Astrocyte of the spinal cord (primary cell): ENCODE measurements around the gene GLIS1.

Experiments
- DNase-seq: peaks from one replicate; pipeline ENCODE4 v3.0.0; 2011; ENCODE audit warnings: low read depth, low spot score
- H3K4me3 ChIP-seq: 2 replicates; pipeline ENCODE4 v1.5.1; 2011; ENCODE audit warnings: low read depth, mild to moderate bottlenecking, low read length, moderate library complexity
- in situ Hi-C: cut with HindIII; loops from 2 replicates; pipeline ENCODE4 v1.10.0; 2017; ENCODE audit warnings: low sequenced_read_pairs
- TF ChIP-seq, protein P1 (sequence below): IDR thresholded peaks from 2 replicates; pipeline ENCODE4 v1.5.1; 2012; ENCODE audit warnings: low read depth, mild to moderate bottlenecking, low read length, inconsistent platforms

The GLIS1 gene

GRCh38 chr1:53532377-53532776 lies 206.6 kb downstream of the GLIS1 start:
- no peak overlapping the region for H3K4me3 ChIP-seq
- TF ChIP-seq, protein P1, sequence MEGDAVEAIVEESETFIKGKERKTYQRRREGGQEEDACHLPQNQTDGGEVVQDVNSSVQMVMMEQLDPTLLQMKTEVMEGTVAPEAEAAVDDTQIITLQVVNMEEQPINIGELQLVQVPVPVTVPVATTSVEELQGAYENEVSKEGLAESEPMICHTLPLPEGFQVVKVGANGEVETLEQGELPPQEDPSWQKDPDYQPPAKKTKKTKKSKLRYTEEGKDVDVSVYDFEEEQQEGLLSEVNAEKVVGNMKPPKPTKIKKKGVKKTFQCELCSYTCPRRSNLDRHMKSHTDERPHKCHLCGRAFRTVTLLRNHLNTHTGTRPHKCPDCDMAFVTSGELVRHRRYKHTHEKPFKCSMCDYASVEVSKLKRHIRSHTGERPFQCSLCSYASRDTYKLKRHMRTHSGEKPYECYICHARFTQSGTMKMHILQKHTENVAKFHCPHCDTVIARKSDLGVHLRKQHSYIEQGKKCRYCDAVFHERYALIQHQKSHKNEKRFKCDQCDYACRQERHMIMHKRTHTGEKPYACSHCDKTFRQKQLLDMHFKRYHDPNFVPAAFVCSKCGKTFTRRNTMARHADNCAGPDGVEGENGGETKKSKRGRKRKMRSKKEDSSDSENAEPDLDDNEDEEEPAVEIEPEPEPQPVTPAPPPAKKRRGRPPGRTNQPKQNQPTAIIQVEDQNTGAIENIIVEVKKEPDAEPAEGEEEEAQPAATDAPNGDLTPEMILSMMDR = no peak
- DNase-seq = no peak
- in situ Hi-C loops = no loop called here

DNA sequence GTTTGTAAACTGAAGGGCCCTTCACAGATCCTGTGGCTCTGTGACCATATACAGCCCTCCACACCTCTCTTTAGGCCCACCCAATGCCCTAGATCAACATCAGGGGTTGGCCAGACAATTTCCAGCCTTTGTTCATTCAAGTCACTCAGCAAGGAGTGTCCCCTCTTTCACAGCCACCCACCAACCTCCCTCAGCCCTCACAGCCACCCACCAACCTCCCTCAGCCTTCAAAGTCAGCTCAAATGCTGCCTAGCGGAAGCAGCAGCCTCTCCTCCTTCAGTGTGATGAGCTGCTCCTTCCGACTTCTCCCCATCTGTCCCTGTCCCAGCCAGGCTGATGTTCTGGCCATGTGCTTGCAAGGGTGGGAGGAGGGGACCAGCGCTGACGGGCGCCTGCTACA lies 208.4 kb downstream of the GLIS1 start:
- in situ Hi-C loops = no loop called here
- H3K4me3 ChIP-seq = no peak overlapping the region
- no peak for DNase-seq
- TF ChIP-seq, protein P1 = no peak

DNA sequence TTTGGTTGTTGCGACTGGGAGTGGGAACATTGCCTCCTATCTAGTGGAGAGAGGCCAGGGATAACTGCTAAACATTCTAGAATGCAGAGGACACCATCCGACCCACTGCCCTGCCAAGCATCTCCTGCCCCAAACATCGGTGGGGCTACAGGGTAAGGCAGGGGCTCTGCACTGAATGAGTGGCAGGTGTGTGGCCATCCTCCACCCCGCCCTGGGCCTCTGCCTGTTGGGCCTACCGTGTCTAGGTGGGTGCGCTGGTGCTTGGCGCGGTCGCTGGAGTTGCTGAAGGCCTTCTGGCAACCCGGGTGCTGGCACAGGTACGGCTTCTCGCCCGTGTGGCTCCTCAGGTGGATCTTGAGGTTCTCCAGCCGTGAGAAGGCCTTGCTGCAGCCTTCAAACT lies 209.4 kb downstream of the GLIS1 start:
- in situ Hi-C loops = no loop called here
- no peak overlapping the region for H3K4me3 ChIP-seq
- TF ChIP-seq, protein P1 = no peak
- no peak for DNase-seq

DNA sequence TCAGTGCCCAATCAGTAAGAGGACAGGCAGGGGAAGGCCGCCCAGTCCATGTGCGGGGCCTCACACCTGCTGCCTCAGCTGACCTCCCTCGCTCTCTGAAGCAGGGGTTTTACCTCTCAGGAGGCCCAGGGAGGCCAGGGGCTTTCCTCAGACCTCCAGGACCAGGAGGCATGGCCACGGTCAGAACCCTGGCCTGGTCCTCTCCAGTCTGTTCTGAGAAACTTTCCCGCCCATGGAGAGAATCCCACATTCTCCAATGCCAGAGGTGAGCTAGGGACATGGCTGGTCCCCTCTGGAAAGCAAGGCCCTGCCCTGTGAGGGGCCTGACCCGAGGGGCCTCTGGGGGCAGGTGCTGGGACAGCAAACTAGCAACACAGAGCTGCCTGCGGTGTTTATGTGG lies 211.6 kb downstream of the GLIS1 start:
- in situ Hi-C loops = no loop called here
- no peak for DNase-seq
- TF ChIP-seq, protein P1 = no peak
- H3K4me3 ChIP-seq = no peak overlapping the region

GRCh38 chr1:53526451-53527101 lies 212.4 kb downstream of the GLIS1 start:
- peak; percentile 76 for DNase-seq
- in situ Hi-C loops = no loop called here
- TF ChIP-seq, protein P1 = no peak
- no peak overlapping the region for H3K4me3 ChIP-seq

DNA sequence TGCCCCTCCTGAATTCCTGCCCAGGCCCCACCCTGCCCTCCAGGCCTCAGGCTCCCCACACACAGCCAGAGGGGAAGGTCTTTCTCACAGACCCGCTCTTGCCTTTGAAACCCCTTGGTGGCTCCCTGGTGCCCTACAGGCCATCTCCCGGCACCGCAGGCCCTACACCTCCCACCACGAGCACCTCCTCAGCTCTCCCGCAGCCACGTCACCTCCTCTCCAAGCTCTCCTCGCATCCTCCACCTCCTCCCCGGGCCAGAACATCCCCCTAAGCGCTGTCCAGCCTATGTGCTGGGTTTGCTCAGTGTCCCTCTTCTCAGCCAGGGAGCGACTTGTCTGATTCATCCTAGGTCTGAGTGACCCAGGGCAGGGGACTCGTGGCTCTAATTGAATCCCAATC lies 213.4 kb downstream of the GLIS1 start:
- in situ Hi-C loops = no loop called here
- TF ChIP-seq, protein P1 = no peak
- H3K4me3 ChIP-seq = no peak overlapping the region
- DNase-seq = no peak
